Lower leg skin (tissue), 3 donors: Measurements from ENCODE around the gene PRDM10.

Source experiments
- CTCF ChIP-seq, 3 donors: fragments of 450-650 bp; IDR thresholded peaks; one replicate each; pipeline ENCODE4 v1.5.1; 2016; ENCODE audit warnings: antibody characterized with exemption in 3 of 3, mild to moderate bottlenecking in 3 of 3, moderate library complexity in 2 of 3
- POLR2A ChIP-seq, 2 donors: fragments of 450-650 bp; IDR thresholded peaks; one replicate each; pipeline ENCODE4 v1.6.1; 2016 to 2017; ENCODE audit warnings: antibody characterized with exemption in 2 of 2, mild to moderate bottlenecking in 1 of 2, moderate library complexity in 1 of 2

GRCh38 chr11:129945373-129945772 is 57.3 kb downstream of the PRDM10 start:
- TF ChIP-seq CTCF (IDR thresholded peaks at IDR 0.05) (no peak), POLR2A (IDR thresholded peaks at IDR 0.05) (no peak)
